IMR-90 (cell line): ENCODE results near the gene GRB10.
"Not testable (repeated sequence)": the region's sequence is repeated elsewhere in the genome, so short reads cannot be mapped to it uniquely, and the experiment has no call there.

Experiments used
- BHLHE40 ChIP-seq: fragments of 150-350 bp; IDR thresholded peaks from 2 replicates; pipeline ENCODE4 v1.6.1; 2016; ENCODE audit warnings: mild to moderate bottlenecking, low read depth, low read length
- CHD1 ChIP-seq: IDR thresholded peaks from 2 replicates; pipeline ENCODE4 v1.6.1; 2012; ENCODE audit warnings: low read depth, low read length, improper control_type of control experiment
- MAFK ChIP-seq: IDR thresholded peaks from 2 replicates; pipeline ENCODE4 v1.6.1; 2012; ENCODE audit warnings: low read depth, low read length, improper control_type of control experiment
- MAZ ChIP-seq: IDR thresholded peaks from 2 replicates; pipeline ENCODE4 v1.6.1; 2012; ENCODE audit warnings: low read depth, mild to moderate bottlenecking, low read length, improper control_type of control experiment, moderate library complexity, borderline replicate concordance
- NFE2L2 ChIP-seq: fragments of 150-350 bp; IDR thresholded peaks from 2 replicates; pipeline ENCODE4 v1.6.1; 2016; ENCODE audit warnings: low read depth, mild to moderate bottlenecking, low read length
- POLR2A ChIP-seq: IDR thresholded peaks from 2 replicates; pipeline ENCODE4 v1.6.1; 2012; ENCODE audit warnings: mild to moderate bottlenecking, low read depth, low read length
- RAD21 ChIP-seq: IDR thresholded peaks from 2 replicates; pipeline ENCODE4 v1.6.1; 2012; ENCODE audit warnings: low read length, improper control_type of control experiment
- RCOR1 ChIP-seq: IDR thresholded peaks from 2 replicates; pipeline ENCODE4 v1.6.1; 2012; ENCODE audit warnings: mild to moderate bottlenecking, low read length, improper control_type of control experiment; ENCODE audit not compliant: insufficient replicate concordance
- RFX5 ChIP-seq: IDR thresholded peaks from 2 replicates; pipeline ENCODE4 v1.8.0; 2012; ENCODE audit warnings: low read depth, mild to moderate bottlenecking, low read length, moderate library complexity
- SMC3 ChIP-seq: fragments of 150-350 bp; IDR thresholded peaks from 2 replicates; pipeline ENCODE4 v1.6.1; 2016; ENCODE audit warnings: low read depth, mild to moderate bottlenecking, antibody characterized with exemption, low read length, moderate library complexity
- TF ChIP-seq, protein P1 (sequence below): conservative IDR thresholded peaks from 2 replicates; pipeline ENCODE4 v1.5.1; 2012; ENCODE audit warnings: mild to moderate bottlenecking, low read depth, low read length, improper control_type of control experiment
- TF ChIP-seq, protein P2 (sequence below): fragments of 150-350 bp; IDR thresholded peaks from 2 replicates; pipeline ENCODE4 v1.6.1; 2017; ENCODE audit warnings: mild to moderate bottlenecking, antibody characterized with exemption, low read length, low read depth
- TF ChIP-seq, protein P3 (sequence below): fragments of 150-350 bp; IDR thresholded peaks from 2 replicates; pipeline ENCODE4 v1.6.1; 2016; ENCODE audit warnings: low read depth, mild to moderate bottlenecking, low read length, moderate library complexity, borderline replicate concordance

DNA sequence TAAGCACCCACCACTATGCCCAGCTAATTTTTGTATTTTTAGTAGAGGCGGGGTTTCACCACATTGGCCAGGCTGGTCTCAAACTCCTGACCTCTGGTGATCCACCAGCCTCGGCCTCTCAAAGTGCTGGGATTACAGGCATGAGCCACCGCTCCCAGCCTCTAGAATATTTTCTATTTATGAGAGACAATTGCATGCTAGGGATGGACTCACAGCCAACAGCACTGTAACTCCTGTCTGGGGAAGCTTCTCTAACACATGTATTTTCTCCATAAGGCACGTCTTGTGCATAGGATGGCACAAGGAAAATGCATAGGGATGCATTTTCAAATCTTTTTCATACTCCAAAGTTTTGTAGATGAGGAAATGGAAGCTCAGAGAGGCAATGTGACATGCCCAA lies 237.1 kb downstream of the GRB10 start:
- TF ChIP-seq, protein P1, sequence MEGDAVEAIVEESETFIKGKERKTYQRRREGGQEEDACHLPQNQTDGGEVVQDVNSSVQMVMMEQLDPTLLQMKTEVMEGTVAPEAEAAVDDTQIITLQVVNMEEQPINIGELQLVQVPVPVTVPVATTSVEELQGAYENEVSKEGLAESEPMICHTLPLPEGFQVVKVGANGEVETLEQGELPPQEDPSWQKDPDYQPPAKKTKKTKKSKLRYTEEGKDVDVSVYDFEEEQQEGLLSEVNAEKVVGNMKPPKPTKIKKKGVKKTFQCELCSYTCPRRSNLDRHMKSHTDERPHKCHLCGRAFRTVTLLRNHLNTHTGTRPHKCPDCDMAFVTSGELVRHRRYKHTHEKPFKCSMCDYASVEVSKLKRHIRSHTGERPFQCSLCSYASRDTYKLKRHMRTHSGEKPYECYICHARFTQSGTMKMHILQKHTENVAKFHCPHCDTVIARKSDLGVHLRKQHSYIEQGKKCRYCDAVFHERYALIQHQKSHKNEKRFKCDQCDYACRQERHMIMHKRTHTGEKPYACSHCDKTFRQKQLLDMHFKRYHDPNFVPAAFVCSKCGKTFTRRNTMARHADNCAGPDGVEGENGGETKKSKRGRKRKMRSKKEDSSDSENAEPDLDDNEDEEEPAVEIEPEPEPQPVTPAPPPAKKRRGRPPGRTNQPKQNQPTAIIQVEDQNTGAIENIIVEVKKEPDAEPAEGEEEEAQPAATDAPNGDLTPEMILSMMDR: not testable (repeated sequence)
- TF ChIP-seq, protein P2, sequence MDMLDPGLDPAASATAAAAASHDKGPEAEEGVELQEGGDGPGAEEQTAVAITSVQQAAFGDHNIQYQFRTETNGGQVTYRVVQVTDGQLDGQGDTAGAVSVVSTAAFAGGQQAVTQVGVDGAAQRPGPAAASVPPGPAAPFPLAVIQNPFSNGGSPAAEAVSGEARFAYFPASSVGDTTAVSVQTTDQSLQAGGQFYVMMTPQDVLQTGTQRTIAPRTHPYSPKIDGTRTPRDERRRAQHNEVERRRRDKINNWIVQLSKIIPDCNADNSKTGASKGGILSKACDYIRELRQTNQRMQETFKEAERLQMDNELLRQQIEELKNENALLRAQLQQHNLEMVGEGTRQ: not testable (repeated sequence)
- TF ChIP-seq POLR2A, MAZ, NFE2L2, RFX5, MAFK, RCOR1, BHLHE40, SMC3, CHD1, RAD21: not testable (repeated sequence)
- TF ChIP-seq, protein P3, sequence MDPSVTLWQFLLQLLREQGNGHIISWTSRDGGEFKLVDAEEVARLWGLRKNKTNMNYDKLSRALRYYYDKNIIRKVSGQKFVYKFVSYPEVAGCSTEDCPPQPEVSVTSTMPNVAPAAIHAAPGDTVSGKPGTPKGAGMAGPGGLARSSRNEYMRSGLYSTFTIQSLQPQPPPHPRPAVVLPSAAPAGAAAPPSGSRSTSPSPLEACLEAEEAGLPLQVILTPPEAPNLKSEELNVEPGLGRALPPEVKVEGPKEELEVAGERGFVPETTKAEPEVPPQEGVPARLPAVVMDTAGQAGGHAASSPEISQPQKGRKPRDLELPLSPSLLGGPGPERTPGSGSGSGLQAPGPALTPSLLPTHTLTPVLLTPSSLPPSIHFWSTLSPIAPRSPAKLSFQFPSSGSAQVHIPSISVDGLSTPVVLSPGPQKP: not testable (repeated sequence)
